ENCODE results near the gene EID1.

- TF ChIP-seq POLR2A (IDR thresholded peaks at IDR 0.05), result no peak
- TF ChIP-seq, protein P1, sequence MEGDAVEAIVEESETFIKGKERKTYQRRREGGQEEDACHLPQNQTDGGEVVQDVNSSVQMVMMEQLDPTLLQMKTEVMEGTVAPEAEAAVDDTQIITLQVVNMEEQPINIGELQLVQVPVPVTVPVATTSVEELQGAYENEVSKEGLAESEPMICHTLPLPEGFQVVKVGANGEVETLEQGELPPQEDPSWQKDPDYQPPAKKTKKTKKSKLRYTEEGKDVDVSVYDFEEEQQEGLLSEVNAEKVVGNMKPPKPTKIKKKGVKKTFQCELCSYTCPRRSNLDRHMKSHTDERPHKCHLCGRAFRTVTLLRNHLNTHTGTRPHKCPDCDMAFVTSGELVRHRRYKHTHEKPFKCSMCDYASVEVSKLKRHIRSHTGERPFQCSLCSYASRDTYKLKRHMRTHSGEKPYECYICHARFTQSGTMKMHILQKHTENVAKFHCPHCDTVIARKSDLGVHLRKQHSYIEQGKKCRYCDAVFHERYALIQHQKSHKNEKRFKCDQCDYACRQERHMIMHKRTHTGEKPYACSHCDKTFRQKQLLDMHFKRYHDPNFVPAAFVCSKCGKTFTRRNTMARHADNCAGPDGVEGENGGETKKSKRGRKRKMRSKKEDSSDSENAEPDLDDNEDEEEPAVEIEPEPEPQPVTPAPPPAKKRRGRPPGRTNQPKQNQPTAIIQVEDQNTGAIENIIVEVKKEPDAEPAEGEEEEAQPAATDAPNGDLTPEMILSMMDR (IDR thresholded peaks at IDR 0.05 in 4 of 5, conservative IDR thresholded peaks at IDR 0.05 in 1 of 5), result no peak
These were observed 12.5 kb downstream of the EID1 start for GRCh38 chr15:48890375-48890972.
